Measurements from ENCODE around the gene EGFL8. TPM values are rescaled to one million over a fixed set of nuclear protein-coding genes. Genes with fewer than 3 reads are reported as not detected.

The EGFL8 gene
- total and polyA plus RNA-seq, 9 of the 15 experiments (the other 6 are each of a cell fraction or from before 2014, with no cell fraction given) = 2.2 to 47.4 (median 14.2) TPM

DNA sequence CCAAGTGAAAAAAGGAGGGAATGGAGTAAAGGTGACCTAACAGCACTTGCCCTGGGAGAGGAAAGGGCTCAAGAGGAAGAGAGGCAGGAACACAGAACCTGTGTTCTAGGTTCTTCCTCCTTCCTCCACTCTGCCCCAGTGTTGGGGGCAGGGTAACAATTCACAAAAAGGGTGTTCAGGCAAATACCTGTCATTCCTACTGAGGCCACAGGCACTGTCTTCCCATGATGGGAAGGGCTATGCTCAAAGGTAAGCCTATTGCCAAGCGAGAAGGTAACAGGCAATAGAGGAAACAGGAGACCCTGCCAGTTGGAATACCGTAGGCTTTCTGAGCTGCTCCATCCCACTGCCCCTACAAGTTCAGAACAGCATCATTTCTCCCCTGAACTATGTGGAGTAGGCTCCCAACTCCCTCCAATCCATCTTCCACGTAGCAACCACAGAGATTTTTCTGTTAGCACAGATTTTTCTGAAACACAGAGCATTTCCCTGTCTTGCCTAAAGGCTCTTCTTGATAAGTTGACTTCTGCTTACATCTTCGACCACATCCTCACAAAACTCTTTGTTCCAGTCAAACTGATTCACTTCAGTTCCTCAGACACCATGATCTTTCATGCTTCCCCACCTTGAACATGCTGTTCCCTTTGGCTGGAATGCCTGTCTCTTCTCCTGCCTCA, 8.8 kb downstream of the EGFL8 start (continued):
- TF ChIP-seq, protein P1, sequence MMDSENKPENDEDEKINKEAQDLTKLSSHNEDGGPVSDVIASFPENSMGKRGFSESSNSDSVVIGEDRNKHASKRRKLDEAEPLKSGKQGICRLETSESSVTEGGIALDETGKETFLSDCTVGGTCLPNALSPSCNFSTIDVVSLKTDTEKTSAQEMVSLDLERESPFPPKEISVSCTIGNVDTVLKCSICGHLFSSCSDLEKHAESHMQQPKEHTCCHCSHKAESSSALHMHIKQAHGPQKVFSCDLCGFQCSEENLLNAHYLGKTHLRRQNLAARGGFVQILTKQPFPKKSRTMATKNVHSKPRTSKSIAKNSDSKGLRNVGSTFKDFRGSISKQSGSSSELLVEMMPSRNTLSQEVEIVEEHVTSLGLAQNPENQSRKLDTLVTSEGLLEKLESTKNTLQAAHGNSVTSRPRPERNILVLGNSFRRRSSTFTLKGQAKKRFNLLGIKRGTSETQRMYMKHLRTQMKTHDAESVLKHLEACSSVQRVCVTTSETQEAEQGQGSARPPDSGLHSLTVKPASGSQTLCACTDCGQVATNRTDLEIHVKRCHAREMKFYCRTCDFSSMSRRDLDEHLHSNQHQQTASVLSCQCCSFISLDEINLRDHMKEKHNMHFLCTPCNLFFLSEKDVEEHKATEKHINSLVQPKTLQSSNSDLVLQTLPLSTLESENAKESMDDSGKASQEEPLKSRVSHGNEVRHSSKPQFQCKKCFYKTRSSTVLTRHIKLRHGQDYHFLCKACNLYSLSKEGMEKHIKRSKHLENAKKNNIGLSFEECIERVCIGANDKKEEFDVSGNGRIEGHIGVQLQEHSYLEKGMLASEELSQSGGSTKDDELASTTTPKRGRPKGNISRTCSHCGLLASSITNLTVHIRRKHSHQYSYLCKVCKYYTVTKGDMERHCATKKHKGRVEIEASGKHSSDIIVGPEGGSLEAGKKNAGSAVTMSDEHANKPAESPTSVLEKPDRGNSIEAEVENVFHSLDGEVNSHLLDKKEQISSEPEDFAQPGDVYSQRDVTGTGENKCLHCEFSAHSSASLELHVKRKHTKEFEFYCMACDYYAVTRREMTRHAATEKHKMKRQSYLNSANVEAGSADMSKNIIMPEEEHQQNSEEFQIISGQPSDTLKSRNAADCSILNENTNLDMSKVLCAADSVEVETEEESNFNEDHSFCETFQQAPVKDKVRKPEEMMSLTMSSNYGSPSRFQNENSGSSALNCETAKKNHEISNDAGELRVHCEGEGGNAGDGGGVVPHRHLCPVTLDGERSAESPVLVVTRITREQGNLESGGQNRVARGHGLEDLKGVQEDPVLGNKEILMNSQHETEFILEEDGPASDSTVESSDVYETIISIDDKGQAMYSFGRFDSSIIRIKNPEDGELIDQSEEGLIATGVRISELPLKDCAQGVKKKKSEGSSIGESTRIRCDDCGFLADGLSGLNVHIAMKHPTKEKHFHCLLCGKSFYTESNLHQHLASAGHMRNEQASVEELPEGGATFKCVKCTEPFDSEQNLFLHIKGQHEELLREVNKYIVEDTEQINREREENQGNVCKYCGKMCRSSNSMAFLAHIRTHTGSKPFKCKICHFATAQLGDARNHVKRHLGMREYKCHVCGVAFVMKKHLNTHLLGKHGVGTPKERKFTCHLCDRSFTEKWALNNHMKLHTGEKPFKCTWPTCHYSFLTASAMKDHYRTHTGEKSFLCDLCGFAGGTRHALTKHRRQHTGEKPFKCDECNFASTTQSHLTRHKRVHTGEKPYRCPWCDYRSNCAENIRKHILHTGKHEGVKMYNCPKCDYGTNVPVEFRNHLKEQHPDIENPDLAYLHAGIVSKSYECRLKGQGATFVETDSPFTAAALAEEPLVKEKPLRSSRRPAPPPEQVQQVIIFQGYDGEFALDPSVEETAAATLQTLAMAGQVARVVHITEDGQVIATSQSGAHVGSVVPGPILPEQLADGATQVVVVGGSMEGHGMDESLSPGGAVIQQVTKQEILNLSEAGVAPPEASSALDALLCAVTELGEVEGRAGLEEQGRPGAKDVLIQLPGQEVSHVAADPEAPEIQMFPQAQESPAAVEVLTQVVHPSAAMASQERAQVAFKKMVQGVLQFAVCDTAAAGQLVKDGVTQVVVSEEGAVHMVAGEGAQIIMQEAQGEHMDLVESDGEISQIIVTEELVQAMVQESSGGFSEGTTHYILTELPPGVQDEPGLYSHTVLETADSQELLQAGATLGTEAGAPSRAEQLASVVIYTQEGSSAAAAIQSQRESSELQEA (IDR thresholded peaks at IDR 0.05; ENCODE audit: low read depth) = no peak
- TF ChIP-seq CBFB (CRISPR knock-in tag; IDR thresholded peaks at IDR 0.05) = 0 out of 2 replicates have a peak, but pooled peaks have one; percentile 65
- TF ChIP-seq HDAC1 (IDR thresholded peaks at IDR 0.05) = peak in 1 of 2 experiments; percentile 33; a peak in 1 of 4 replicates
- 0 out of 4 replicates have a peak, but pooled peaks of 1 of the 2 experiments have one; percentile 16 for TF ChIP-seq RCOR1 (IDR thresholded peaks at IDR 0.05; ENCODE audit: borderline replicate concordance in 1 of 2, low read depth in 2 of 2, low read length in 2 of 2)
- TF ChIP-seq, protein P2, sequence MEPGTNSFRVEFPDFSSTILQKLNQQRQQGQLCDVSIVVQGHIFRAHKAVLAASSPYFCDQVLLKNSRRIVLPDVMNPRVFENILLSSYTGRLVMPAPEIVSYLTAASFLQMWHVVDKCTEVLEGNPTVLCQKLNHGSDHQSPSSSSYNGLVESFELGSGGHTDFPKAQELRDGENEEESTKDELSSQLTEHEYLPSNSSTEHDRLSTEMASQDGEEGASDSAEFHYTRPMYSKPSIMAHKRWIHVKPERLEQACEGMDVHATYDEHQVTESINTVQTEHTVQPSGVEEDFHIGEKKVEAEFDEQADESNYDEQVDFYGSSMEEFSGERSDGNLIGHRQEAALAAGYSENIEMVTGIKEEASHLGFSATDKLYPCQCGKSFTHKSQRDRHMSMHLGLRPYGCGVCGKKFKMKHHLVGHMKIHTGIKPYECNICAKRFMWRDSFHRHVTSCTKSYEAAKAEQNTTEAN (CRISPR knock-in tag; IDR thresholded peaks at IDR 0.05) = 0 out of 2 replicates have a peak, but pooled peaks have one; percentile 37

Measured in K562 (cell line).